Measurements from ENCODE around the gene PDE6H. TPM values are rescaled to one million over a fixed set of nuclear protein-coding genes. Genes with fewer than 3 reads are reported as not detected.

PDE6H gene
- total and polyA plus RNA-seq, 10 of the 15 experiments (the other 5 are each of a cell fraction or from before 2014, with no cell fraction given) = 0.16 TPM; not detected in 9

- Histone ChIP-seq H2AFZ (ENCODE audit: control insufficient read depth, low read depth, low read length) (no peak overlapping the region), H3K79me2 (ENCODE audit: control insufficient read depth, insufficient read depth, low read length) (peaks cover 10% of the 10 kb centered on the region), H3K4me2 (ENCODE audit: control insufficient read depth, insufficient read depth) (no peak overlapping the region), H3K4me1 (ENCODE audit: control insufficient read depth, insufficient read depth, low read length) (peaks cover 4% of the 10 kb centered on the region; the same call in 1 of the 2 replicates), H3K4me3 (no peak overlapping the region), H3K9ac (ENCODE audit: control insufficient read depth, insufficient read depth, low read length) (no peak overlapping the region), H3K36me3 (ENCODE audit: control insufficient read depth in 2 of 2, insufficient read depth in 2 of 2, low read length in 1 of 2) (peaks cover 10 to 33% of the 10 kb centered on the region in 2 experiments), H3K9me3 (replicated peaks; ENCODE audit: control insufficient read depth, insufficient read depth, low read length) (no peaks in the 10 kb centered on the region), H3K27me3 (replicated peaks in 1 of 2; ENCODE audit: control insufficient read depth in 2 of 2, insufficient read depth in 2 of 2, low read length in 1 of 2) (no peaks in the 10 kb centered on the region), H3K27ac (ENCODE audit: control insufficient read depth, insufficient read depth) (no peak overlapping the region), H4K20me1 (ENCODE audit: control insufficient read depth, insufficient read depth) (no peaks in the 10 kb centered on the region)
- ChIA-PET SMC1A (ENCODE audit: uncharacterized antibody, unreplicated experiment) (interaction anchor here (1.2 kb wide), 1 partner anchor 8 kb away, joined by 3 read pairs; no protein-coding TSS in a partner anchor), RAD21 (ENCODE audit: unreplicated experiment) (no interaction called here), POLR2A (no interaction called here), CTCF (interaction anchor here (1.1 kb wide), 1 partner anchor 53 kb away, joined by 3 read pairs; no protein-coding TSS in a partner anchor)
- no peak for DNase-seq (ENCODE audit: low read depth, low spot score)
- no peak for ATAC-seq
- in situ Hi-C loops (cut with MboI) = no loop called here
- BruUV-seq (replicated peaks) = TSS peak; percentile 78
- no peak for FAIRE-seq
- intact Hi-C loops (cut with micrococcal nuclease; ENCODE audit: unreplicated experiment) = no loop called here
- TF ChIP-seq E2F8 (IDR thresholded peaks at IDR 0.05; ENCODE audit: low read depth, partially characterized antibody) (no peak), POLR2A (IDR thresholded peaks at IDR 0.05; ENCODE audit: low read depth, low read length) (0 out of 2 replicates have a peak, but pooled peaks have one; percentile 23)
- WGBS (ENCODE audit: insufficient coverage, insufficient replicate concordance, low lambda C conversion rate, missing lambda C conversion rate) = 88% methylated on average over 12 of the region's 12 CpGs
Observed at GRCh38 chr12:14942196-14942931, 30.5 kb upstream of the PDE6H start.
